Thoracic aorta (tissue), 2 donors: ENCODE measurements around the gene YJEFN3. TPM values are rescaled to one million over a fixed set of nuclear protein-coding genes. Genes with fewer than 3 reads are reported as not detected.

Experiments used
- ATAC-seq: fragments of 150-250 bp; one replicate; pipeline ENCODE4 v1.8.0; 2017; ENCODE audit warnings: low read depth; ENCODE audit not compliant: insufficient number of reproducible peaks, low FRiP score
- DNase-seq: peaks from one replicate; pipeline ENCODE4 v3.0.0-alpha.2; 2020; ENCODE audit warnings: low spot score
- H3K27ac ChIP-seq, 2 donors: fragments of 200-600 bp; sonication (generic); 1 replicate in 1 of 2; 2 replicates in 1 of 2; pipeline ENCODE4 v1.5.1; 2016; ENCODE audit warnings: mild to moderate bottlenecking in 2 of 2, moderate library complexity in 2 of 2
- H3K27me3 ChIP-seq: fragments of 200-600 bp; sonication (generic); replicated peaks from 2 replicates; pipeline ENCODE4 v1.6.0; 2016; ENCODE audit warnings: mild to moderate bottlenecking; ENCODE audit not compliant: insufficient read depth
- H3K36me3 ChIP-seq: fragments of 200-600 bp; sonication (generic); one replicate; pipeline ENCODE4 v1.5.1; 2016
- H3K4me1 ChIP-seq, 2 donors: fragments of 200-600 bp; sonication (generic); 1 replicate in 1 of 2; 2 replicates in 1 of 2; pipeline versions ENCODE4 v1.5.1 to v1.6.0; 2016; ENCODE audit warnings: low read depth in 2 of 2, mild to moderate bottlenecking in 1 of 2; ENCODE audit not compliant: control insufficient read depth in 1 of 2
- H3K4me3 ChIP-seq: fragments of 200-600 bp; sonication (generic); 2 replicates; pipeline ENCODE4 v1.5.1; 2016; ENCODE audit warnings: mild to moderate bottlenecking
- H3K9me3 ChIP-seq: fragments of 200-600 bp; sonication (generic); 2 replicates; pipeline ENCODE4 v1.5.1; 2016
- CTCF ChIP-seq: fragments of 200-600 bp; sonication (generic); IDR thresholded peaks from one replicate; pipeline ENCODE4 v1.5.1; 2019; ENCODE audit warnings: antibody characterized with exemption
- total RNA-seq, 2 donors: library from RNA; depleted of rRNA; stranded (reverse); fragments of >200 nt; gene quantifications; one replicate each; pipeline versions ENCODE4 v1.1.0 to v1.2.3, GENCODE V29; 2016

YJEFN3 gene
- total RNA-seq, 2 donors from 2014 or later: 2.0 to 7.9 TPM

- DNase-seq (no peak), ATAC-seq (no peak)
- no peaks in the 10 kb centered on the region for H3K4me1 ChIP-seq
- H3K36me3 ChIP-seq: peaks cover 27% of the 10 kb centered on the region
- no peak overlapping the region for H3K27ac ChIP-seq
- no peaks in the 10 kb centered on the region for H3K9me3 ChIP-seq
- no peaks in the 10 kb centered on the region for H3K27me3 ChIP-seq
- H3K4me3 ChIP-seq: no peak overlapping the region
- TF ChIP-seq CTCF: no peak
Observed at GRCh38 chr19:19526581-19527370, 1.9 kb upstream of the YJEFN3 start.

- H3K27me3 ChIP-seq: no peaks in the 10 kb centered on the region
- H3K4me3 ChIP-seq: no peak overlapping the region
- no peak overlapping the region for H3K27ac ChIP-seq
- no peaks in the 10 kb centered on the region for H3K4me1 ChIP-seq
- ATAC-seq (no peak), DNase-seq (no peak)
- H3K9me3 ChIP-seq: no peaks in the 10 kb centered on the region
- H3K36me3 ChIP-seq: peaks cover 27% of the 10 kb centered on the region
- TF ChIP-seq CTCF: no peak
Observed at GRCh38 chr19:19527371-19527656, 1.4 kb upstream of the YJEFN3 start.

GRCh38 chr19:19527674-19528625, 761 bp upstream of the YJEFN3 start:
- ATAC-seq (no peak), DNase-seq (no peak)
- H3K4me3 ChIP-seq: no peak overlapping the region
- no peak overlapping the region for H3K27ac ChIP-seq
- H3K4me1 ChIP-seq: no peaks in the 10 kb centered on the region
- TF ChIP-seq CTCF: no peak
- H3K27me3 ChIP-seq: no peaks in the 10 kb centered on the region
- no peaks in the 10 kb centered on the region for H3K9me3 ChIP-seq
- H3K36me3 ChIP-seq: peaks cover 27% of the 10 kb centered on the region

GRCh38 chr19:19529783-19530422, 1.2 kb downstream of the YJEFN3 start:
- no peak for DNase-seq
- no peak for ATAC-seq
- no peaks in the 10 kb centered on the region for H3K27me3 ChIP-seq
- TF ChIP-seq CTCF: no peak
- peaks cover 17% of the 10 kb centered on the region for H3K36me3 ChIP-seq
- no peak overlapping the region for H3K4me3 ChIP-seq
- no peak overlapping the region for H3K27ac ChIP-seq
- H3K9me3 ChIP-seq: no peaks in the 10 kb centered on the region
- no peaks in the 10 kb centered on the region for H3K4me1 ChIP-seq

GRCh38 chr19:19530423-19530804, 1.7 kb downstream of the YJEFN3 start:
- peaks cover 17% of the 10 kb centered on the region for H3K36me3 ChIP-seq
- no peak for DNase-seq
- no peaks in the 10 kb centered on the region for H3K27me3 ChIP-seq
- no peak for ATAC-seq
- H3K4me1 ChIP-seq: no peaks in the 10 kb centered on the region
- no peak overlapping the region for H3K4me3 ChIP-seq
- no peak for TF ChIP-seq CTCF
- no peak overlapping the region for H3K27ac ChIP-seq
- no peaks in the 10 kb centered on the region for H3K9me3 ChIP-seq
